Glomerular endothelial cell (primary cell): Measurements from ENCODE around the gene CHRNA7. TPM values are rescaled to one million over a fixed set of nuclear protein-coding genes. Genes with fewer than 3 reads are reported as not detected.
"Not testable (repeated sequence)": the region's sequence is repeated elsewhere in the genome, so short reads cannot be mapped to it uniquely, and the experiment has no call there.

Experiments
- DNase-seq: peaks from one replicate; pipeline ENCODE4 v3.0.0-alpha.2; 2011; ENCODE audit warnings: low read depth, low spot score; ENCODE audit errors: extremely low read depth
- total RNA-seq: library from RNA; depleted of rRNA; stranded (reverse); fragments of >200 nt; gene quantifications from 2 replicates; pipeline ENCODE4 v1.2.3, GENCODE V29; 2015

Gene CHRNA7
- total RNA-seq, 1 donor from 2014 or later: 4.8 TPM

DNA sequence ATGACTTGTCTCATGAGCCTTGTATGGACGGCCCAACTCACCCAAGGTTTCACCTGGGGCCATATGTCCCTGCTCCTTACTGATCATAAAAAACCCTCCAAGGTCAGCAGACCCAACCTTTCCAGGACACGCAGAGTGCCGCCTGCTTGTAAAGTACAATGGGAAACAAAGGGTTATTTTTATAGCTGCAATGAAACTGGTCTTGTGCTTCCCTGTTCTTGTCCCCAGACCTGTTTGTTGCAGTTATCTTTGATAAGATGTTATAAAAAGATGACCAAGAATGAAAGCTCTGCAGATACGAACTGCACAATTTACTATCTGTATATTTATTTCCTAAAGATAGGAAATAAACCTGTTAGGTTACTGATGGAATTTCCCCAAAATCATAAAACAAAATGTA is 136.0 kb downstream of the CHRNA7 start:
- not testable (repeated sequence) for DNase-seq

GRCh38 chr15:32167913-32168312 is 137.6 kb downstream of the CHRNA7 start:
- DNase-seq: not testable (repeated sequence)

DNA sequence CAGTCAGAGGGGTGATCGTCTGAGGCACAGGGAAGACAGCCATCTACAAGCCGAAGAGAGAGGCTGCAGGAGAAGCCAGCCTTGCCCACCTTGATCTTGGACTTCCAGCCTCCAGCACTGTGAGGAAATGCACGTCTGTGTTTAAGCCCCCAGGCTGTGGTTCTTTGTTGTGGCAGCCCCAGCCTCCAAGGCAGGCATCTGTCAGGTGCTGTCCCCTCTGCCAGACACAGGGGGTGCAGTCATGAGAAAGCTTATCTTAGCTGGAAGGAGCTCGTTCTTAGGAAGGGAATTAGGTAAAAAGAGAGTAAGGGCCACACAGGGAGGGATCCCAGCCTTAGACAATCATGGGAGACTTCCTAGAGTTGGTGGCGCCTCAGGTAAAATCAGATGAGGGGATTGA is 150.3 kb downstream of the CHRNA7 start:
- not testable (repeated sequence) for DNase-seq

GRCh38 chr15:32193780-32194179 is 163.5 kb downstream of the CHRNA7 start:
- DNase-seq: not testable (repeated sequence)

- DNase-seq: not testable (repeated sequence)
Measured at GRCh38 chr15:32196206-32196605, 165.9 kb downstream of the CHRNA7 start.

- not testable (repeated sequence) for DNase-seq
Measured at GRCh38 chr15:32198938-32199337, 168.6 kb downstream of the CHRNA7 start.

- DNase-seq: not testable (repeated sequence)
Measured at GRCh38 chr15:32209081-32209480, 178.8 kb downstream of the CHRNA7 start.

- DNase-seq: no peak
Measured at GRCh38 chr15:32218666-32219065, 188.4 kb downstream of the CHRNA7 start.

Other genes with a start within 250 kb of the CHRNA7 start
- gene OTUD7A, start 159.8 kb upstream of the CHRNA7 start, total RNA-seq: 0.05 and 0.18 TPM in 2 replicates